ENCODE results near the gene APPBP2. TPM values are rescaled to one million over a fixed set of nuclear protein-coding genes. Genes with fewer than 3 reads are reported as not detected.

Gene APPBP2
- total RNA-seq, 1 experiment from 2014 or later = 25.3 TPM

GRCh38 chr17:60403523-60403810 lies 122.6 kb downstream of the APPBP2 start:
- DNase-seq = no peak
- no peak for TF ChIP-seq CTCF (IDR thresholded peaks at IDR 0.05; ENCODE audit: insufficient read depth in 1 of 2, low read depth in 1 of 2, low read length in 1 of 2, severe bottlenecking in 1 of 2, unreplicated experiment in 1 of 2)
- Mint-ChIP-seq H3K9me3 (ENCODE audit: unreplicated experiment) (no peaks in the 10 kb centered on the region), H3K27me3 (ENCODE audit: insufficient read depth, unreplicated experiment) (no peaks in the 10 kb centered on the region), H3K36me3 (ENCODE audit: insufficient read depth, unreplicated experiment) (no peaks in the 10 kb centered on the region), H3K27ac (ENCODE audit: unreplicated experiment) (no peak overlapping the region), H3K4me3 (ENCODE audit: unreplicated experiment) (no peak overlapping the region), H3K4me1 (ENCODE audit: low read depth, unreplicated experiment) (no peaks in the 10 kb centered on the region)
- BruUV-seq (replicated peaks) = no TSS peak
- no peak overlapping the region for H3K4me3 ChIP-seq (ENCODE audit: low read depth, low read length)
- no peaks in the 10 kb centered on the region for H3K4me1 ChIP-seq
- POLR2A ChIA-PET = no interaction called here
- H3K36me3 ChIP-seq (ENCODE audit: control insufficient read depth, insufficient read depth, low read length) = no peaks in the 10 kb centered on the region
- intact Hi-C loops (cut with micrococcal nuclease; ENCODE audit: unreplicated experiment) = no loop called here
- H3K9me3 ChIP-seq = no peaks in the 10 kb centered on the region
- CTCF ChIA-PET = no interaction called here
- H3K27me3 ChIP-seq (replicated peaks; ENCODE audit: control insufficient read depth, insufficient read depth, low read length) = no peaks in the 10 kb centered on the region

- Histone ChIP-seq H3K4me3 (ENCODE audit: low read depth, low read length) (no peak overlapping the region), H3K9me3 (no peaks in the 10 kb centered on the region), H3K36me3 (ENCODE audit: control insufficient read depth, insufficient read depth, low read length) (no peaks in the 10 kb centered on the region), H3K27me3 (replicated peaks; ENCODE audit: control insufficient read depth, insufficient read depth, low read length) (no peaks in the 10 kb centered on the region), H3K4me1 (no peaks in the 10 kb centered on the region)
- intact Hi-C loops (cut with micrococcal nuclease; ENCODE audit: unreplicated experiment) = no loop called here
- no peak for TF ChIP-seq CTCF (IDR thresholded peaks at IDR 0.05; ENCODE audit: insufficient read depth in 1 of 2, low read depth in 1 of 2, low read length in 1 of 2, severe bottlenecking in 1 of 2, unreplicated experiment in 1 of 2)
- no peak for DNase-seq
- Mint-ChIP-seq H3K36me3 (ENCODE audit: insufficient read depth, unreplicated experiment) (no peaks in the 10 kb centered on the region), H3K27me3 (ENCODE audit: insufficient read depth, unreplicated experiment) (no peaks in the 10 kb centered on the region), H3K27ac (ENCODE audit: unreplicated experiment) (no peak overlapping the region), H3K4me3 (ENCODE audit: unreplicated experiment) (no peak overlapping the region), H3K4me1 (ENCODE audit: low read depth, unreplicated experiment) (no peaks in the 10 kb centered on the region), H3K9me3 (ENCODE audit: unreplicated experiment) (no peaks in the 10 kb centered on the region)
- BruUV-seq (replicated peaks) = no TSS peak
- POLR2A ChIA-PET = interaction anchor here (0.6 kb wide), 1 partner anchor 46 kb away, joined by 4 read pairs; no protein-coding TSS in a partner anchor
- CTCF ChIA-PET = no interaction called here
Observed at GRCh38 chr17:60401819-60402218, 124.2 kb downstream of the APPBP2 start.

- Histone ChIP-seq H3K36me3 (ENCODE audit: control insufficient read depth, insufficient read depth, low read length) (no peaks in the 10 kb centered on the region), H3K27me3 (replicated peaks; ENCODE audit: control insufficient read depth, insufficient read depth, low read length) (no peaks in the 10 kb centered on the region), H3K9me3 (no peaks in the 10 kb centered on the region), H3K4me1 (no peaks in the 10 kb centered on the region), H3K4me3 (ENCODE audit: low read depth, low read length) (no peak overlapping the region)
- BruUV-seq (replicated peaks) = no TSS peak
- H3K27ac Mint-ChIP-seq (ENCODE audit: unreplicated experiment) = no peak overlapping the region
- TF ChIP-seq CTCF (IDR thresholded peaks at IDR 0.05; ENCODE audit: insufficient read depth in 1 of 2, low read depth in 1 of 2, low read length in 1 of 2, severe bottlenecking in 1 of 2, unreplicated experiment in 1 of 2) = no peak
- CTCF ChIA-PET = no interaction called here
- POLR2A ChIA-PET = no interaction called here
- H3K27me3 Mint-ChIP-seq (ENCODE audit: insufficient read depth, unreplicated experiment) = no peaks in the 10 kb centered on the region
- intact Hi-C loops (cut with micrococcal nuclease; ENCODE audit: unreplicated experiment) = loop anchor here (10.0 kb wide), 1 partner anchor 74 kb away; no protein-coding TSS in a partner anchor
- H3K4me1 Mint-ChIP-seq (ENCODE audit: low read depth, unreplicated experiment) = no peaks in the 10 kb centered on the region
- no peak for DNase-seq
- no peaks in the 10 kb centered on the region for H3K9me3 Mint-ChIP-seq (ENCODE audit: unreplicated experiment)
- H3K36me3 Mint-ChIP-seq (ENCODE audit: insufficient read depth, unreplicated experiment) = no peaks in the 10 kb centered on the region
- no peak overlapping the region for H3K4me3 Mint-ChIP-seq (ENCODE audit: unreplicated experiment)
Observed at GRCh38 chr17:60398227-60398959, 127.6 kb downstream of the APPBP2 start.

Measured in Caco-2 (cell line).